IMR-90 (cell line): ENCODE measurements around the gene PID1. TPM values are rescaled to one million over a fixed set of nuclear protein-coding genes. Genes with fewer than 3 reads are reported as not detected.

Experiments
- ATAC-seq: fragments of 200-7000 bp; cut with Tn5 transposase; 2 replicates; pipeline ENCODE4 v1.9.1; 2020; ENCODE audit warnings: low read depth, mild to moderate bottlenecking, moderate library complexity
- BruUV-seq: library from RNA; stranded (reverse); fragments of 400-500 nt; replicated peaks from 2 replicates; lab custom pipeline; 2021; lab: Mats Ljungman, UMichigan
- CTCF ChIA-PET: fragments of 300-600 bp; formaldehyde crosslinking; extraction: SDS; loops from one replicate; lab custom pipeline; 2021; ENCODE audit warnings: antibody characterized with exemption; lab: Yijun Ruan, JAX
- POLR2A ChIA-PET: fragments of 300-600 bp; sonication (Branson Sonifier 250); formaldehyde crosslinking; loops from one replicate; lab custom pipeline; 2022; ENCODE audit warnings: antibody characterized with exemption; ENCODE audit not compliant: unreplicated experiment; lab: Charles Lee
- DNase-seq: peaks from one replicate; pipeline ENCODE4 v3.0.0; 2013
- H2AFZ ChIP-seq: replicated peaks from 2 replicates; pipeline ENCODE3; 2013; ENCODE audit warnings: low read length, mild to moderate bottlenecking; ENCODE audit not compliant: poor library complexity
- H2AK5ac ChIP-seq: 2 replicates; pipeline ENCODE4 v1.6.1; 2013; ENCODE audit warnings: low read depth, low read length, inconsistent platforms
- H2AK9ac ChIP-seq: replicated peaks from 2 replicates; pipeline ENCODE3; 2013; ENCODE audit warnings: mild to moderate bottlenecking, low read depth, low read length, moderate library complexity; ENCODE audit not compliant: poor library complexity
- H2BK120ac ChIP-seq: 2 replicates; pipeline ENCODE4 v1.6.1; 2013; ENCODE audit warnings: low read depth, low read length, inconsistent platforms
- H2BK15ac ChIP-seq: 3 replicates; pipeline ENCODE4 v1.6.1; 2013; ENCODE audit warnings: low read depth, low read length, inconsistent platforms
- H2BK20ac ChIP-seq: 2 replicates; pipeline ENCODE4 v1.6.1; 2013; ENCODE audit warnings: low read depth, mild to moderate bottlenecking, inconsistent platforms, low read length, moderate library complexity
- H2BK5ac ChIP-seq: 2 replicates; pipeline ENCODE4 v1.6.1; 2013; ENCODE audit warnings: mild to moderate bottlenecking, low read depth, low read length, inconsistent platforms; ENCODE audit not compliant: poor library complexity, severe bottlenecking
- H3K14ac ChIP-seq: replicated peaks from 2 replicates; pipeline ENCODE4 v1.6.1; 2013; ENCODE audit warnings: low read depth, low read length, inconsistent platforms
- H3K18ac ChIP-seq: 2 replicates; pipeline ENCODE4 v1.6.1; 2013; ENCODE audit warnings: low read depth, low read length, control low read depth
- H3K23ac ChIP-seq: 2 replicates; pipeline ENCODE4 v1.6.1; 2013; ENCODE audit warnings: low read depth, low read length, inconsistent platforms
- H3K27ac ChIP-seq: 2 replicates; pipeline ENCODE4 v1.5.1; 2013; ENCODE audit warnings: mild to moderate bottlenecking, control low read depth, low read length; ENCODE audit not compliant: insufficient read depth
- H3K27me3 ChIP-seq: 2 replicates; pipeline ENCODE4 v1.6.1; 2013; ENCODE audit warnings: low read length; ENCODE audit not compliant: control insufficient read depth, insufficient read depth
- H3K36me3 ChIP-seq: 2 replicates; pipeline ENCODE4 v1.6.1; 2013; ENCODE audit warnings: low read length, mixed read lengths; ENCODE audit not compliant: control insufficient read depth, insufficient read depth
- H3K4ac ChIP-seq: 2 replicates; pipeline ENCODE4 v1.6.1; 2013; ENCODE audit warnings: low read depth, low read length, inconsistent platforms
- H3K4me1 ChIP-seq: 2 replicates; pipeline ENCODE4 v1.6.1; 2013; ENCODE audit warnings: low read length, mixed read lengths; ENCODE audit not compliant: control insufficient read depth, insufficient read depth
- H3K4me2 ChIP-seq: 2 replicates; pipeline ENCODE4 v1.6.1; 2013; ENCODE audit warnings: low read depth, mild to moderate bottlenecking, control low read depth, low read length, moderate library complexity
- H3K4me3 ChIP-seq: 2 replicates; pipeline ENCODE4 v1.5.1; 2013; ENCODE audit warnings: low read depth, mild to moderate bottlenecking, control low read depth, low read length, moderate library complexity; ENCODE audit not compliant: insufficient read depth
- H3K56ac ChIP-seq: 2 replicates; pipeline ENCODE4 v1.6.1; 2013; ENCODE audit warnings: low read length, inconsistent platforms; ENCODE audit not compliant: insufficient read depth; ENCODE audit errors: extremely low read depth
- H3K79me1 ChIP-seq, 2 experiments: 2 replicates each; pipeline ENCODE4 v1.6.1; 2013; ENCODE audit warnings: low read length in 2 of 2, inconsistent platforms in 1 of 2, low read depth in 1 of 2
- H3K9ac ChIP-seq: 2 replicates; pipeline ENCODE4 v1.6.1; 2013; ENCODE audit warnings: low read depth, low read length, control low read depth
- H3K9me1 ChIP-seq: 2 replicates; pipeline ENCODE4 v1.6.1; 2013; ENCODE audit warnings: low read length, inconsistent platforms; ENCODE audit not compliant: insufficient read depth
- H3K9me3 ChIP-seq: 2 replicates; pipeline ENCODE4 v1.6.1; 2013; ENCODE audit warnings: low read length; ENCODE audit not compliant: control insufficient read depth, insufficient read depth
- H4K20me1 ChIP-seq: 2 replicates; pipeline ENCODE4 v1.6.1; 2013; ENCODE audit warnings: low read length, inconsistent platforms; ENCODE audit not compliant: insufficient read depth
- H4K5ac ChIP-seq: 2 replicates; pipeline ENCODE4 v1.6.1; 2013; ENCODE audit warnings: mild to moderate bottlenecking, low read depth, low read length, control low read depth
- H4K8ac ChIP-seq, 2 experiments: 2 replicates each; pipeline ENCODE4 v1.6.1; 2013; ENCODE audit warnings: low read depth in 2 of 2, low read length in 2 of 2, control low read depth in 1 of 2, inconsistent platforms in 1 of 2
- H4K91ac ChIP-seq: 2 replicates; pipeline ENCODE4 v1.6.1; 2013; ENCODE audit warnings: low read depth, low read length, inconsistent platforms; ENCODE audit not compliant: insufficient read depth
- MXI1 ChIP-seq: IDR thresholded peaks from 2 replicates; pipeline ENCODE4 v1.6.1; 2012; ENCODE audit warnings: low read depth, mild to moderate bottlenecking, low read length, moderate library complexity, borderline replicate concordance
- POLR2A ChIP-seq: IDR thresholded peaks from 2 replicates; pipeline ENCODE4 v1.6.1; 2012; ENCODE audit warnings: mild to moderate bottlenecking, low read depth, low read length
- WGBS, 2 experiments: methylation state at CpG; one replicate each; pipeline versions ENCODE4 v1.1.5 to v1.1.7; 2013; ENCODE audit warnings: missing lambda C conversion rate in 2 of 2; ENCODE audit not compliant: insufficient read length in 1 of 2; ENCODE audit errors: extremely low coverage in 2 of 2; 5-methylcytosine and 5-hydroxymethylcytosine counted together
- dilution Hi-C: fragments of 300-500 bp; cut with HindIII; formaldehyde crosslinking; loops from one replicate; pipeline ENCODE4 v1.14.3; 2018; ENCODE audit warnings: low sequenced_read_pairs; ENCODE audit not compliant: unreplicated experiment
- in situ Hi-C: fragments of 300-500 bp; cut with MboI; formaldehyde crosslinking; loops from 3 replicates; pipeline ENCODE4 v1.14.3; 2019; ENCODE audit warnings: low sequenced_read_pairs, inconsistent platforms, mixed read lengths
- intact Hi-C: fragments of 100-400 bp; cut with micrococcal nuclease; formaldehyde crosslinking; loops from 2 replicates; pipeline ENCODE4 v1.10.0; 2022
- polyA plus RNA-seq, 3 experiments: library from polyadenylated mRNA; depleted of rRNA; stranded (reverse); fragments of >200 nt; gene quantifications; 2 replicates each; pipeline ENCODE4 v1.2.3, GENCODE V29; 2012; ENCODE audit warnings: low replicate concordance in 1 of 3
- total RNA-seq: library from RNA; depleted of rRNA; stranded (reverse); fragments of >200 nt; gene quantifications from 2 replicates; pipeline ENCODE4 v1.2.3, GENCODE V29; 2012

Gene PID1
- total and polyA plus RNA-seq, 2 of the 4 experiments (the other 2 are of a cell fraction), result 0.90 to 1.9 TPM

- Histone ChIP-seq H3K27me3 (no peaks in the 10 kb centered on the region), H2BK15ac (no peak overlapping the region), H3K9ac (no peak overlapping the region), H2AK9ac (no peak overlapping the region), H3K9me3 (no peaks in the 10 kb centered on the region; the same call in 1 of the 2 replicates), H4K20me1 (no peaks in the 10 kb centered on the region), H2BK20ac (no peak overlapping the region), H4K91ac (no peak overlapping the region), H4K8ac (no peak overlapping the region), H3K9me1 (no peaks in the 10 kb centered on the region), H3K4ac (no peak overlapping the region), H3K56ac (no peak overlapping the region), H3K4me2 (no peak overlapping the region), H2AFZ (no peak overlapping the region), H3K36me3 (no peaks in the 10 kb centered on the region), H3K4me1 (no peaks in the 10 kb centered on the region), H2AK5ac (no peak overlapping the region), H4K5ac (no peak overlapping the region), H3K79me1 (no peaks in the 10 kb centered on the region), H3K23ac (no peak overlapping the region), H2BK120ac (no peak overlapping the region), H3K14ac (no peak overlapping the region), H3K18ac (no peak overlapping the region), H3K27ac (no peak overlapping the region), H3K4me3 (no peak overlapping the region), H2BK5ac (no peak overlapping the region)
- no peak for TF ChIP-seq MXI1
- TF ChIP-seq POLR2A, result no peak
- dilution Hi-C loops (no loop called here), intact Hi-C loops (no loop called here), in situ Hi-C loops (no loop called here)
- BruUV-seq, result no TSS peak
- ChIA-PET CTCF (no interaction called here), POLR2A (no interaction called here)
- WGBS, 2 experiments, result no CpG with 5 or more reads among the region's 1 CpG
- DNase-seq (no peak), ATAC-seq (no peak)
These were observed 175.6 kb downstream of the PID1 start for GRCh38 chr2:229095472-229095871.
